Measurements from ENCODE around the gene GIPR. TPM values are rescaled to one million over a fixed set of nuclear protein-coding genes. Genes with fewer than 3 reads are reported as not detected.

GIPR gene
- total RNA-seq, 2 donors from 2014 or later: 0.14 TPM; not detected in 1

- ATAC-seq (ENCODE audit: insufficient number of reproducible peaks, low FRiP score, low read depth): no peak
- no peak for DNase-seq (ENCODE audit: low spot score)
- no peaks in the 10 kb centered on the region for H3K36me3 ChIP-seq
- peak overlapping the region in 1 of 2 donors; percentile 37 for H3K27ac ChIP-seq
- H3K27me3 ChIP-seq (replicated peaks; ENCODE audit: insufficient read depth): no peaks in the 10 kb centered on the region
- peaks cover 10 to 65% of the 10 kb centered on the region in 2 donors for H3K4me1 ChIP-seq (ENCODE audit: control insufficient read depth in 1 of 2, low read depth in 2 of 2)
- H3K9me3 ChIP-seq: no peaks in the 10 kb centered on the region
- H3K4me3 ChIP-seq: peak overlapping the region; percentile 86
- TF ChIP-seq, protein P1, sequence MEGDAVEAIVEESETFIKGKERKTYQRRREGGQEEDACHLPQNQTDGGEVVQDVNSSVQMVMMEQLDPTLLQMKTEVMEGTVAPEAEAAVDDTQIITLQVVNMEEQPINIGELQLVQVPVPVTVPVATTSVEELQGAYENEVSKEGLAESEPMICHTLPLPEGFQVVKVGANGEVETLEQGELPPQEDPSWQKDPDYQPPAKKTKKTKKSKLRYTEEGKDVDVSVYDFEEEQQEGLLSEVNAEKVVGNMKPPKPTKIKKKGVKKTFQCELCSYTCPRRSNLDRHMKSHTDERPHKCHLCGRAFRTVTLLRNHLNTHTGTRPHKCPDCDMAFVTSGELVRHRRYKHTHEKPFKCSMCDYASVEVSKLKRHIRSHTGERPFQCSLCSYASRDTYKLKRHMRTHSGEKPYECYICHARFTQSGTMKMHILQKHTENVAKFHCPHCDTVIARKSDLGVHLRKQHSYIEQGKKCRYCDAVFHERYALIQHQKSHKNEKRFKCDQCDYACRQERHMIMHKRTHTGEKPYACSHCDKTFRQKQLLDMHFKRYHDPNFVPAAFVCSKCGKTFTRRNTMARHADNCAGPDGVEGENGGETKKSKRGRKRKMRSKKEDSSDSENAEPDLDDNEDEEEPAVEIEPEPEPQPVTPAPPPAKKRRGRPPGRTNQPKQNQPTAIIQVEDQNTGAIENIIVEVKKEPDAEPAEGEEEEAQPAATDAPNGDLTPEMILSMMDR (IDR thresholded peaks at IDR 0.05): no peak
Observed at GRCh38 chr19:45637890-45638667, 29.9 kb upstream of the GIPR start.

- no peaks in the 10 kb centered on the region for H3K9me3 ChIP-seq
- H3K4me1 ChIP-seq (ENCODE audit: control insufficient read depth in 1 of 2, low read depth in 2 of 2): peaks cover 10 to 65% of the 10 kb centered on the region in 2 donors
- H3K4me3 ChIP-seq: peak within 1 kb of the TSS; percentile 86
- ATAC-seq (ENCODE audit: insufficient number of reproducible peaks, low FRiP score, low read depth) (no peak), DNase-seq (ENCODE audit: low spot score) (no peak)
- TF ChIP-seq, protein P1 (IDR thresholded peaks at IDR 0.05): no peak
- peak within 1 kb of the TSS in 1 of 2 donors; percentile 37 for H3K27ac ChIP-seq
- H3K36me3 ChIP-seq: no peaks in the 10 kb centered on the region
- H3K27me3 ChIP-seq (replicated peaks; ENCODE audit: insufficient read depth): no peaks in the 10 kb centered on the region
Observed at GRCh38 chr19:45638930-45639729, 28.9 kb upstream of the GIPR start, which contains the start of gene EML2. Gene EML2 (minus strand): TSS chr19:45639397. CDS start chr19:45639376, 21 bp downstream.

GRCh38 chr19:45640849-45641273 is 27.2 kb upstream of the GIPR start:
- H3K4me3 ChIP-seq: peak overlapping the region; percentile 64
- ATAC-seq (ENCODE audit: insufficient number of reproducible peaks, low FRiP score, low read depth): no peak
- H3K9me3 ChIP-seq: no peaks in the 10 kb centered on the region
- DNase-seq (ENCODE audit: low spot score): no peak
- H3K36me3 ChIP-seq: no peaks in the 10 kb centered on the region
- peaks cover 10 to 61% of the 10 kb centered on the region in 2 donors for H3K4me1 ChIP-seq (ENCODE audit: control insufficient read depth in 1 of 2, low read depth in 2 of 2)
- H3K27ac ChIP-seq: peak overlapping the region; percentile 12 to 70
- no peaks in the 10 kb centered on the region for H3K27me3 ChIP-seq (replicated peaks; ENCODE audit: insufficient read depth)
- TF ChIP-seq, protein P1 (IDR thresholded peaks at IDR 0.05): no peak

GRCh38 chr19:45641274-45642105 is 26.5 kb upstream of the GIPR start:
- TF ChIP-seq, protein P1 (IDR thresholded peaks at IDR 0.05): no peak
- Histone ChIP-seq H3K27ac (peak overlapping the region; percentile 66 to 70), H3K36me3 (no peaks in the 10 kb centered on the region), H3K4me3 (peak overlapping the region; percentile 64), H3K9me3 (no peaks in the 10 kb centered on the region), H3K4me1 (ENCODE audit: control insufficient read depth in 1 of 2, low read depth in 2 of 2) (peaks cover 10 to 57% of the 10 kb centered on the region in 2 donors), H3K27me3 (replicated peaks; ENCODE audit: insufficient read depth) (no peaks in the 10 kb centered on the region)
- ATAC-seq (ENCODE audit: insufficient number of reproducible peaks, low FRiP score, low read depth): no peak
- no peak for DNase-seq (ENCODE audit: low spot score)
